GM18505 (cell line): ENCODE measurements around the gene NDUFS2.
"Not testable (repeated sequence)": the region's sequence is repeated elsewhere in the genome, so short reads cannot be mapped to it uniquely, and the experiment has no call there.

Source experiments
- ATAC-seq: cut with Tn5 transposase; IDR thresholded peaks from one replicate; pipeline ENCODE4 v1.9.1; 2021; ENCODE audit not compliant: unreplicated experiment
- POLR2A ChIP-seq: IDR thresholded peaks from 4 replicates; pipeline ENCODE4 v1.6.1; 2011; ENCODE audit warnings: borderline replicate concordance; ENCODE audit not compliant: insufficient read depth, insufficient read length; ENCODE audit errors: extremely low read depth

The NDUFS2 gene

DNA sequence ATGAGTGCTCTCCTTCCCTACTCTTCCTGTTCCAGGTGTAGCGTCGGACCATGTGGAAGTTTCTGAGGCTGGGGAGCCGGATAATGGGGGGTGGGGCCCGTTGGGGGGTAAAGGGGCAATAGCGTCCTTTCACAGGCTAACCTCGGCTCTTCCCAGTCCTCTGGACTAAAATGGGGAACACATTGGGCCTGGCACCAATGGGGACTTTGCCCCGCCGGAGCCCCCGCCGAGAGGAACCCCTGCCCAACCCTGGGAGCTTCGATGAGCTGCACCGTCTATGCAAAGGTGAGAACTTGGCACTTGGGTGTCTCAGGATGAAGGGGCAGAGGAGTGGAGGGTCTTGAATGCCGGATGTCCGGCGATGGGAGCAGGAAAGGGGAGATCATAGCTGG is 24.1 kb downstream of the NDUFS2 start:
- no peak for ATAC-seq
- TF ChIP-seq POLR2A: no peak

DNA sequence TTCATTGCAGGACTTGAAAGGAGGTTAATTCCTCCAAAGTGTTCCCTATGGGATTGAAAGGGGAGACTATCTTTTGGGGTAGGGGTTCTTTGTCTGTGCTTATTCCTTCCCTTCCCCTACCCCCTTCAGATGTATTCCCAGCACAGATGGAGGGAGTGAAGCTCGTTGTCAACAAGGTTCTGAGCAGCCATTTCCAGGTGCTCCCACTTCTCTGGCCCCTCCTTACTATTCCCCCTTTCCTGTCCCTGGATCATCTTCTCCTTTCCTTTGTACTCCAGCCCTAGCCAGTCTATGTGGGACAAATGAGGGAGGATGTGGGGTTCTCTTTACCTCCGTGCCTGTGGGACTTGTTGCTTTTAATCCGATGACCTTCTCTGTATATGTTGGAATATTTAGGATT is 24.6 kb downstream of the NDUFS2 start:
- no peak for ATAC-seq
- no peak for TF ChIP-seq POLR2A

GRCh38 chr1:161227196-161227871 is 25.2 kb downstream of the NDUFS2 start:
- peak; percentile 34 for ATAC-seq
- no peak for TF ChIP-seq POLR2A

DNA sequence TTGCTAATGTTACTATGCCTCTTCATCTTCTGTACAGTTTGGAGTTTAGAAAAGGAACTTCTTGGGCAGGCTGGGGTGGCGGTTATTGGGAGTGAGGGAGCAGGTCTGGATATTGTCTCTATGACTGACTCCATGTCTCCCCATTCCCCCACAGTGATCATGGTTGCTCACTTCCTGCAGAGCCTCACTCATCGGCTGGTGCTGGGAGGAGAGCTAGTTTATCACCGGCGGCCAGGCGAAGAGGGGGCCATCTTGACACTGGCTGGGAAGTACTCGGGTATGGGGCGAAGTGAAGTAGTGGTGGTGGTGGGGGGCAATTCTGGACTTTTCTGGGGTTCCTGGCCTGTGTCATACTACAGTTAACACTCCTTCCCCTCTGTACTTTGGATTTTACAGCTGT is 25.9 kb downstream of the NDUFS2 start:
- ATAC-seq: no peak
- no peak for TF ChIP-seq POLR2A

- TF ChIP-seq POLR2A: no peak
- no peak for ATAC-seq
Measured at GRCh38 chr1:161229896-161230295, 27.7 kb downstream of the NDUFS2 start.

- TF ChIP-seq POLR2A: no peak
- no peak for ATAC-seq
Measured at GRCh38 chr1:161230762-161231161, 28.6 kb downstream of the NDUFS2 start.

DNA sequence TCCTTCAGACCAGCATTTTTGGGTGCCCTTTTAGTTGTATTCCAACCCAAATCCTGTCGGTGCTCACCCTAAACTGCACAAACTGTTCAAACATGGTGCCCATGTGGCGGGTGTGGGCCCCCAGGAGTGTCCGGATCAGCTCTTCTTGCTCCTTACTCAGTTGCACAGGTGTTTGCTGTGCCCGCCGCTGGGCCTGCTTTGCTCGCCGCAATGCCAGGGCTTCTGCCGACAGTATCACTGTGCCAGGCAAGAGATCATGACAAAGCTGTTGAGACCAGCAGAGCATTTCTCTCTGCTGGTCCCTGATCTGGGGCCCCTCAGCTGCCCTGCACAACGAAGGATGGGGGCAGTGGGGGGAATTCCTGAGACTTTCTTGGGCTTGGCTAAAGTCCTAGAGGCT is 30.9 kb downstream of the NDUFS2 start:
- no peak for TF ChIP-seq POLR2A

DNA sequence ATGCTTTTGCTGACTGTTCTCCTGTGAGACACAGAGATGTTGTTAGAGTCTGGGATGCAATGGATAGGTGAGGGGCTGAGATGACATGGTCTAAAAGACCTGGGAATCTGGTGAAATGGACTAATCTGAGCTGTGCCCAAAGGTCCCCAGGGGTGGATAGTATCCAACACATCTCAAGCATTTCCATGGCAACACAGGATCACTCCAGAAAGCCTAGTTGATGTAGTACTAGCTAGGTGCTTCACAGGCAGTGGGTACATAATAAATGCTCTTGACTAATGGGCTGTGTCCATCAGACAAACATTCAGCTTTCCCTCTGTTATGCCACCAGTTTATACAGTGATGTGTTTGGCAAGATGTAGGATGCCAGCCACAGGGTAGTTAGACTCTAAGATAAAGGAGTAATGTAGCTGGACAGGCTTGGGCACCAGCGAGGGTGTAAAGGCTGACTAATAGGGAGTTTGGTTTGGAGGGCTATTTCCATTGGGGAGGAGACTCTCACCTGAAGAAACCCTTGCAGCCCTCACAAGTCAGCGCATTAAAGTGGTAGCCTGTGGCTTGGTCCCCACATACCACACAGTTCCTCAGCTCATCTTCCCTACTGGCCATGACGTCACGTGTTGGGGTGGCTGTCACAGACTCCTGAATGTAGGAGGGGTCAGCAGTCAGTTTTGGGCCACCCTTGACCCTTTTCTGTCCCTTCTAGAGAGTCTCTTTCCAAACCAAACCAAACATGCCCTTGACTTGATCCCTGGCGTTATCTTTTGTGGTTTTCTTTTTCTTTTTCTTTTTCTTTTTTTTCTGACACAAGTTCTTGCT is 34.0 kb downstream of the NDUFS2 start:
- ATAC-seq: no peak
- TF ChIP-seq POLR2A: no peak

More for the DNA sequence above, 30.9 kb downstream of the NDUFS2 start:
- ATAC-seq: no peak

- no peak for TF ChIP-seq POLR2A
- ATAC-seq: no peak
Measured at GRCh38 chr1:161238039-161238473, 35.9 kb downstream of the NDUFS2 start, which contains the start of gene NR1I3. NR1I3 (minus strand) TSS chr1:161238203; CDS start chr1:161236565, 1,638 bp downstream.

DNA sequence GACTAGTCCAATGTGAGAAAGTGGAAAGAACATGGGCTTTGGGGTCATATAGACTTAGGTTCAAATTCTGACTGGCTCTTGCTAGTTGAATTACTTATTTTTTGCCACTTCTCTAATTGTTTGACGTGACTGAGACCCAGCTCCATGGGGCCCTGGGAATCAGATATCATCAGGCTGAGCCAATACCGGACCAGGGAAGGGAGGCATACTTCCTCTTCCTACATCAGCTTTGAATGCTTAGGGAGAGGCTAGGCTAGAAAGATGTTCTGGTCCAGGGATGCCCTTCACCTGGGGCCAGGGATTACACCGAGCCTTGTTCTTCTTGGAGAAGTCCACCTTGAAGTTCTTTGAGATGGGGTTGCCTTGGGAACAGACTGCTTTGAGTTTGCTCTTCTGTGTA is 39.5 kb downstream of the NDUFS2 start:
- ATAC-seq: no peak
- TF ChIP-seq POLR2A: no peak

GRCh38 chr1:161242313-161242712 is 40.1 kb downstream of the NDUFS2 start:
- ATAC-seq: no peak
- no peak for TF ChIP-seq POLR2A

GRCh38 chr1:161244888-161245287 is 42.7 kb downstream of the NDUFS2 start:
- no peak for TF ChIP-seq POLR2A
- no peak for ATAC-seq

DNA sequence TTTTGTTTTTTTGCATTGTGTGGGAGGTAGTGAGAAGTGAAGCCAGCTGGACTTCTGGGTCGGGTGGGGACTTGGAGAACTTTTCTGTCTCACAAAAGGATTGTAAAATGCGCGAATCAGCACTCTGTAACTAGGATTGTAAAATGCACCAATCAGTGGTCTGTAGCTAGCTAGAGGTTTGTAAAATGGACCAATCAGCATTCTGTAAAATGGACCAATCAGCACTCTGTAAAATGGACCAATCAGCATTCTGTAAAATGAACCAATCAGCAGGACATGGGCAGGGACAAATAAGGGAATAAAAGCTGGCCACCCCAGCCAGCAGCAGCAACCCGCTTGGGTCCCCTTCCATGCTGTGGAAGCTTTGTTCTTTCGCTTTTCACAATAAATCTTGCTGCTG is 47.9 kb downstream of the NDUFS2 start:
- ATAC-seq: not testable (repeated sequence)

GRCh38 chr1:161250829-161251228 is 48.7 kb downstream of the NDUFS2 start:
- TF ChIP-seq POLR2A: no peak
- ATAC-seq: no peak
